ENCODE data around the gene UBR1. TPM values are rescaled to one million over a fixed set of nuclear protein-coding genes. Genes with fewer than 3 reads are reported as not detected.
A peak's percentile ranks its signal among the peaks of the same experiment; 100 is the strongest.
"Not testable (repeated sequence)": the region's sequence is repeated elsewhere in the genome, so short reads cannot be mapped to it uniquely, and the experiment has no call there.

Gene UBR1
- total RNA-seq, 1 experiment from 2014 or later: 22.2 TPM

DNA sequence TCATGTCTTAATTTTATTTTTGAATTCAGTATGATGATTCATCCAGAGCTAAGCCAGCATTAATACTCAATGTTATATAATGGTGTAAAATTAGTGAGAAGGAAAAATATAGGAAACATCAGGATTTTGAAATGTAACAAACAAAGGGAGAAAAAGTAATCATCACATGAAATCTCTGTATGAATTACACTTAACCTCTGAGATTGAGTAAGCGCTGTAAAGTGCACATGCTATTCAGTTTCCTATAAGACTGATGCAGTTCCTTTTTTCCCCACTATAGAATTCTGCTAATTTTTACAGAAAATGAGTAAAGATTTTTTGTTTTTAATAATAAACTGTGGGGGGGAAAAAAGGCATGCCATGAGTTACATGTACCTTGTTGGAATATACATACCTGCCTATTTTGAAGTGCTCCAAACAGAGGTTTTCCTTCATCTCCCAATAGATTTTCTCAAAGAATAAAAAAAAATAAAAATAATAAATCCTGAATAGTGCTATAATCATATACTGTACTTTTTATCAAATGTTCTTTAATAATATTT, 121.3 kb downstream of the UBR1 start:
- no peak overlapping the region for H3K18ac ChIP-seq (ENCODE audit: insufficient read length, low read depth, low read length)
- no CpG with 5 or more reads among the region's 1 CpG for whole genome bisulfite sequencing (ENCODE audit: extremely low coverage, insufficient read length, low lambda C conversion rate)
- H3K27ac Mint-ChIP-seq: no peak overlapping the region

DNA sequence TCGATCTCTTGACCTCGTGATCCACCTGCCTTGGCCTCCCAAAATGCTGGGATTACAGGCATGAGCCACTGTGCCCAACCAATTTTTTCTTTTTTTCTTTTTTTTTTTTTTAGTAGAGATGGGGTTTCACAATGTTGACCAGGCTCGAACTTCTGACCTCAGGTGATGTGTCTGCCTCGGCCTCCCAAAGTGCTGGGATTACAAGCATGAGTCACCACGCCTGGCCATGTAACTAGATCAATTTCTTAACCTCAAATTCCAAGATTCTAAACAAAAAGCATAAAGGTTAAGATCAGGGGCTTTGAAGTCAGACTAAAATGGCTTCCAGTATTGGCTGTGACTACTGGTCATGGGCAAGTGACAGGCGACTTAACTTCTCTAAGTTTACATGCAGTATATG, 126.7 kb downstream of the UBR1 start:
- not testable (repeated sequence) for H4K20me1 ChIP-seq (ENCODE audit: control insufficient read depth, insufficient read depth, insufficient read length)

More for the DNA sequence above, 121.3 kb downstream of the UBR1 start:
- H2AFZ ChIP-seq (ENCODE audit: low read length): no peak overlapping the region
- H2BK12ac ChIP-seq (ENCODE audit: insufficient read length, low read depth, low read length): no peak overlapping the region
- no peak overlapping the region for H3K9ac ChIP-seq (ENCODE audit: extremely low read depth, insufficient read length, low read length)
- H3K79me1 ChIP-seq (ENCODE audit: insufficient read depth, low read depth, low read length, poor library complexity, severe bottlenecking): no peaks in the 10 kb centered on the region
- no peaks in the 10 kb centered on the region for H3K23me2 ChIP-seq (ENCODE audit: insufficient read length, low read depth, low read length, poor library complexity, severe bottlenecking)
- H3K4me2 ChIP-seq (ENCODE audit: insufficient read depth, insufficient read length, low read length): no peak overlapping the region
- no peak overlapping the region for H3K4me3 Mint-ChIP-seq
- no peak overlapping the region for H2BK5ac ChIP-seq (ENCODE audit: insufficient read length, low read length)
- peaks cover 4 to 40% (median 24%) of the 10 kb centered on the region in 3 experiments for H3K36me3 Mint-ChIP-seq (ENCODE audit: insufficient read depth in 1 of 3, low read depth in 3 of 3)
- no peaks in the 10 kb centered on the region for H4K20me1 ChIP-seq (ENCODE audit: control insufficient read depth, insufficient read depth, insufficient read length)
- no peaks in the 10 kb centered on the region for H3K4me1 ChIP-seq (ENCODE audit: insufficient read depth, low read length)
- H3K79me2 ChIP-seq (ENCODE audit: insufficient read depth, low read length): no peaks in the 10 kb centered on the region
- TF ChIP-seq, protein P1, sequence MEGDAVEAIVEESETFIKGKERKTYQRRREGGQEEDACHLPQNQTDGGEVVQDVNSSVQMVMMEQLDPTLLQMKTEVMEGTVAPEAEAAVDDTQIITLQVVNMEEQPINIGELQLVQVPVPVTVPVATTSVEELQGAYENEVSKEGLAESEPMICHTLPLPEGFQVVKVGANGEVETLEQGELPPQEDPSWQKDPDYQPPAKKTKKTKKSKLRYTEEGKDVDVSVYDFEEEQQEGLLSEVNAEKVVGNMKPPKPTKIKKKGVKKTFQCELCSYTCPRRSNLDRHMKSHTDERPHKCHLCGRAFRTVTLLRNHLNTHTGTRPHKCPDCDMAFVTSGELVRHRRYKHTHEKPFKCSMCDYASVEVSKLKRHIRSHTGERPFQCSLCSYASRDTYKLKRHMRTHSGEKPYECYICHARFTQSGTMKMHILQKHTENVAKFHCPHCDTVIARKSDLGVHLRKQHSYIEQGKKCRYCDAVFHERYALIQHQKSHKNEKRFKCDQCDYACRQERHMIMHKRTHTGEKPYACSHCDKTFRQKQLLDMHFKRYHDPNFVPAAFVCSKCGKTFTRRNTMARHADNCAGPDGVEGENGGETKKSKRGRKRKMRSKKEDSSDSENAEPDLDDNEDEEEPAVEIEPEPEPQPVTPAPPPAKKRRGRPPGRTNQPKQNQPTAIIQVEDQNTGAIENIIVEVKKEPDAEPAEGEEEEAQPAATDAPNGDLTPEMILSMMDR (conservative IDR thresholded peaks at IDR 0.05): 0 out of 3 replicates have a peak, but pooled peaks have one; percentile 27
- H3K27ac ChIP-seq (ENCODE audit: insufficient read length, low read depth, low read length): no peak overlapping the region
- H3K23ac ChIP-seq (ENCODE audit: insufficient read length, low read depth, low read length): no peak overlapping the region
- H4K5ac ChIP-seq (ENCODE audit: insufficient read length, low read depth, low read length): no peak overlapping the region
- DNase-seq: no peak
- H3K27me3 Mint-ChIP-seq (ENCODE audit: low read depth): no peaks in the 10 kb centered on the region
- H2BK120ac ChIP-seq (ENCODE audit: low read depth, low read length, poor library complexity, severe bottlenecking): no peak overlapping the region
- H3K9me3 ChIP-seq (ENCODE audit: control insufficient read depth, low read depth, low read length): no peaks in the 10 kb centered on the region
- H3K56ac ChIP-seq (ENCODE audit: insufficient read length, low read depth, low read length): no peak overlapping the region
- no peaks in the 10 kb centered on the region for H3K27me3 ChIP-seq (ENCODE audit: insufficient read depth, low read length)
- no peak overlapping the region for H3K14ac ChIP-seq (ENCODE audit: insufficient read depth, low read length)
- H4K8ac ChIP-seq (replicated peaks; ENCODE audit: insufficient read length, low read depth, low read length): no peak overlapping the region
- no peak overlapping the region for H3T11ph ChIP-seq (ENCODE audit: low read length)
- no peak overlapping the region for H2AK5ac ChIP-seq (ENCODE audit: insufficient read length, low read length)
- no peaks in the 10 kb centered on the region for H3K4me1 Mint-ChIP-seq
- no peak overlapping the region for H2BK20ac ChIP-seq (ENCODE audit: low read depth, low read length, poor library complexity, severe bottlenecking)
- H4K91ac ChIP-seq (ENCODE audit: insufficient read length, low read depth, low read length): no peak overlapping the region
- H3K9me3 Mint-ChIP-seq: no peaks in the 10 kb centered on the region
- H2BK15ac ChIP-seq (ENCODE audit: low read depth, low read length): no peak overlapping the region
- no peak overlapping the region for H3K4ac ChIP-seq (ENCODE audit: low read depth, low read length)

More for the DNA sequence above, 126.7 kb downstream of the UBR1 start:
- H2AK5ac ChIP-seq (ENCODE audit: insufficient read length, low read length); H2BK12ac ChIP-seq (ENCODE audit: insufficient read length, low read depth, low read length); H3K23me2 ChIP-seq (ENCODE audit: insufficient read length, low read depth, low read length, poor library complexity, severe bottlenecking); DNase-seq; H3K79me2 ChIP-seq (ENCODE audit: insufficient read depth, low read length); H4K5ac ChIP-seq (ENCODE audit: insufficient read length, low read depth, low read length); H3K27ac ChIP-seq (ENCODE audit: insufficient read length, low read depth, low read length); H2BK15ac ChIP-seq (ENCODE audit: low read depth, low read length); H2BK5ac ChIP-seq (ENCODE audit: insufficient read length, low read length); H3K27me3 Mint-ChIP-seq (ENCODE audit: low read depth); H3K56ac ChIP-seq (ENCODE audit: insufficient read length, low read depth, low read length); H2BK20ac ChIP-seq (ENCODE audit: low read depth, low read length, poor library complexity, severe bottlenecking); H3K23ac ChIP-seq (ENCODE audit: insufficient read length, low read depth, low read length); H4K91ac ChIP-seq (ENCODE audit: insufficient read length, low read depth, low read length); H3K4me1 Mint-ChIP-seq; H3K9ac ChIP-seq (ENCODE audit: extremely low read depth, insufficient read length, low read length); H3K79me1 ChIP-seq (ENCODE audit: insufficient read depth, low read depth, low read length, poor library complexity, severe bottlenecking); H2AFZ ChIP-seq (ENCODE audit: low read length); H3K9me3 ChIP-seq (ENCODE audit: control insufficient read depth, low read depth, low read length); H4K8ac ChIP-seq (replicated peaks; ENCODE audit: insufficient read length, low read depth, low read length); H3K4me3 Mint-ChIP-seq; H2BK120ac ChIP-seq (ENCODE audit: low read depth, low read length, poor library complexity, severe bottlenecking); H3K4me1 ChIP-seq (ENCODE audit: insufficient read depth, low read length); H3K4ac ChIP-seq (ENCODE audit: low read depth, low read length); H3K9me3 Mint-ChIP-seq; H3K18ac ChIP-seq (ENCODE audit: insufficient read length, low read depth, low read length); H3K4me2 ChIP-seq (ENCODE audit: insufficient read depth, insufficient read length, low read length); H3T11ph ChIP-seq (ENCODE audit: low read length); H3K27me3 ChIP-seq (ENCODE audit: insufficient read depth, low read length); H3K27ac Mint-ChIP-seq; H3K14ac ChIP-seq (ENCODE audit: insufficient read depth, low read length): not testable (repeated sequence)
- whole genome bisulfite sequencing (ENCODE audit: extremely low coverage, insufficient read length, low lambda C conversion rate): no CpG with 5 or more reads among the region's 6 CpGs
- H3K36me3 Mint-ChIP-seq (ENCODE audit: insufficient read depth in 1 of 3, low read depth in 3 of 3): peaks cover 20 to 51% (median 34%) of the 10 kb centered on the region in 3 experiments
